ENCODE data around the gene MSMO1. TPM values are rescaled to one million over a fixed set of nuclear protein-coding genes. Genes with fewer than 3 reads are reported as not detected.

MSMO1 gene
- polyA plus RNA-seq, 1 donor from 2014 or later = 242 TPM

DNA sequence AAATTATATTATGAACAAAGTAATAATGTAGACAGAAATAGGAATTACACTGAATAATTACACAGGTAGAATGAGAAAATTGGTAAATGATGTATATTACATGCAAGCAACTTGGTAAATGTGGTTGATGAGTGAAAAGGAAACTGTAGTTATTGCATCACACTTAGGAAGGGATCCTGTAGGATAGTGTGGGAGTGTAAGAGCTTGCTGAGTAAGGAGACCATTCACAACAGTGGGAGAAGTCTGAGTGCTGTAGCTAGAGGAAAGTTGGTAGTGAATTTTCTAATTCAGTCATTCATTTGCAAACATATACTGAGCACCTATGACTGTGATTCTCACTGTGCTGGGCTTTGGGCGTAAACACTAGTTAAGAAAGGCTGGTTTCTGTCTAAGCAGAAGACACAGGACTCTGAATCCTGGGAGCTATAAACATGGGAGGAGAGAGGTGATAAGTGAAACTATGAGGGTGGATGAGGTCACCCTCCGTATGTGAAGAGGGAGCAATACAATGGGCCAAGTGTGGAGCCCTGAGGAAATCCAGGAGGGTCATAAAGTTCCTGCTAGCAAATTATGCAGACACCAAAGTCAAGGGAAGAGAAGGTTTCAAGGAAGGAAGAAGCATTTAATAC lies 37.1 kb downstream of the MSMO1 start (continued):
- TF ChIP-seq TAF1 (IDR thresholded peaks at IDR 0.05; ENCODE audit: low read depth) (no peak), SMC3 (conservative IDR thresholded peaks at IDR 0.05; ENCODE audit: poor library complexity) (no peak), EZH2 (IDR thresholded peaks at IDR 0.05; ENCODE audit: borderline replicate concordance, insufficient read depth, low read length, poor library complexity, severe bottlenecking) (no peak)

DNA sequence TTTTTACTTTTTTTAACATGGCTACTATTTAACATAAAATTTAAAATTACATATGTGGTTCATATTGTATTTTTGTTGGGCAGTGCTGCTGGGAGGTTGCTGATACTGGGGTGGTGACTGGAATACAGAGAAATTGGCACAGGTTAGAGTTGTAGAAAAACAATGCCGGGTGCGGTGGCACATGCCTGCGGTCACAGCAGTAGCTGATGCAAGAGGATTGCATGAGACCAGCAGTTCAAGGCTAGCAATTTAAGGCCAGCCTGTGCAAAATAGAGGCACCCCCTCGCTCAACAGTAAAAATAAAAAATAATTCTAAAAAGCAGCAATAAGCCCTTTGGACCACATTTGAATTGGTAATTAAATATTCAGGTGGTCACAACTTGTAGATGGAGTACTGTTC lies 39.6 kb downstream of the MSMO1 start:
- no peak overlapping the region for H3K9ac ChIP-seq (ENCODE audit: low read length)
- H3K36me3 ChIP-seq (ENCODE audit: insufficient read depth, low read length) = no peaks in the 10 kb centered on the region
- H3K9me3 ChIP-seq (ENCODE audit: low read length) = no peaks in the 10 kb centered on the region
- no peaks in the 10 kb centered on the region for H3K27me3 ChIP-seq (ENCODE audit: insufficient read depth, low read depth, low read length)
- H2AFZ ChIP-seq (ENCODE audit: low read depth, low read length) = no peak overlapping the region
- no peak overlapping the region for H3K4me3 ChIP-seq (ENCODE audit: low read length)
- H3K79me2 ChIP-seq (replicated peaks; ENCODE audit: insufficient read depth, low read length) = no peaks in the 10 kb centered on the region
- H3K27ac ChIP-seq (ENCODE audit: low read length) = no peak overlapping the region
- no peaks in the 10 kb centered on the region for H3F3A ChIP-seq (ENCODE audit: insufficient read depth, low read length, poor library complexity, severe bottlenecking)
- TF ChIP-seq EP300 (conservative IDR thresholded peaks at IDR 0.05; ENCODE audit: poor library complexity, severe bottlenecking) (no peak), EZH2 (IDR thresholded peaks at IDR 0.05; ENCODE audit: borderline replicate concordance, insufficient read depth, low read length, poor library complexity, severe bottlenecking) (no peak), MXI1 (conservative IDR thresholded peaks at IDR 0.05; ENCODE audit: poor library complexity, severe bottlenecking) (no peak), TAF1 (IDR thresholded peaks at IDR 0.05; ENCODE audit: low read depth) (no peak), POLR2AphosphoS5 (IDR thresholded peaks at IDR 0.05) (no peak), RAD21 (conservative IDR thresholded peaks at IDR 0.05) (no peak), SMC3 (conservative IDR thresholded peaks at IDR 0.05; ENCODE audit: poor library complexity) (no peak)
- TF ChIP-seq, protein P1, sequence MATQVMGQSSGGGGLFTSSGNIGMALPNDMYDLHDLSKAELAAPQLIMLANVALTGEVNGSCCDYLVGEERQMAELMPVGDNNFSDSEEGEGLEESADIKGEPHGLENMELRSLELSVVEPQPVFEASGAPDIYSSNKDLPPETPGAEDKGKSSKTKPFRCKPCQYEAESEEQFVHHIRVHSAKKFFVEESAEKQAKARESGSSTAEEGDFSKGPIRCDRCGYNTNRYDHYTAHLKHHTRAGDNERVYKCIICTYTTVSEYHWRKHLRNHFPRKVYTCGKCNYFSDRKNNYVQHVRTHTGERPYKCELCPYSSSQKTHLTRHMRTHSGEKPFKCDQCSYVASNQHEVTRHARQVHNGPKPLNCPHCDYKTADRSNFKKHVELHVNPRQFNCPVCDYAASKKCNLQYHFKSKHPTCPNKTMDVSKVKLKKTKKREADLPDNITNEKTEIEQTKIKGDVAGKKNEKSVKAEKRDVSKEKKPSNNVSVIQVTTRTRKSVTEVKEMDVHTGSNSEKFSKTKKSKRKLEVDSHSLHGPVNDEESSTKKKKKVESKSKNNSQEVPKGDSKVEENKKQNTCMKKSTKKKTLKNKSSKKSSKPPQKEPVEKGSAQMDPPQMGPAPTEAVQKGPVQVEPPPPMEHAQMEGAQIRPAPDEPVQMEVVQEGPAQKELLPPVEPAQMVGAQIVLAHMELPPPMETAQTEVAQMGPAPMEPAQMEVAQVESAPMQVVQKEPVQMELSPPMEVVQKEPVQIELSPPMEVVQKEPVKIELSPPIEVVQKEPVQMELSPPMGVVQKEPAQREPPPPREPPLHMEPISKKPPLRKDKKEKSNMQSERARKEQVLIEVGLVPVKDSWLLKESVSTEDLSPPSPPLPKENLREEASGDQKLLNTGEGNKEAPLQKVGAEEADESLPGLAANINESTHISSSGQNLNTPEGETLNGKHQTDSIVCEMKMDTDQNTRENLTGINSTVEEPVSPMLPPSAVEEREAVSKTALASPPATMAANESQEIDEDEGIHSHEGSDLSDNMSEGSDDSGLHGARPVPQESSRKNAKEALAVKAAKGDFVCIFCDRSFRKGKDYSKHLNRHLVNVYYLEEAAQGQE (IDR thresholded peaks at IDR 0.05; ENCODE audit: borderline replicate concordance) = no peak
- no peak overlapping the region for H3K4me2 ChIP-seq (ENCODE audit: low read length)
- no peaks in the 10 kb centered on the region for H3K9me2 ChIP-seq (ENCODE audit: insufficient read depth, low read length)
- no peaks in the 10 kb centered on the region for H4K20me1 ChIP-seq (ENCODE audit: insufficient read depth)

DNA sequence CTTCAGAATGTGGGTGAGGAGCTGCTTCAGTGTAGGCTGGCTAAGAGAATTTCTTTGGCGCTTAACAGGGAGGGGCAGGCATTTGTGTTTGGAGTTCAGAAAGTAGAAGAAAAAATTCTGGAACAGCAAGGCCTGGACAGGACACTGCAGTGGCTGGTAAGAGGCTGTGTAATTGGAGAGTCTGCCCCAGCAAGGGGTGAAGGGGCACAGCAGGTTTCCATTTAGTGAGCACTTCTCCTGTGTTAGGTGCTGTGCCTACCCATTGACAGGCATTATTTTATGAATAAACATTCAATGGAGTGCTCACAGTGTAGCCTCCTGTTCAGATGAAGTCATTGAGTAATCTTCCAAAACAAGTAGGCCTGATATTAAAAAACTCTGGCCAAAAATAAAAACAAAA lies 40.6 kb downstream of the MSMO1 start:
- H2AFZ ChIP-seq (ENCODE audit: low read depth, low read length) = no peak overlapping the region
- no peak overlapping the region for H3K27ac ChIP-seq (ENCODE audit: low read length)
- no peaks in the 10 kb centered on the region for H3K27me3 ChIP-seq (ENCODE audit: insufficient read depth, low read depth, low read length)
- no peaks in the 10 kb centered on the region for H3K79me2 ChIP-seq (replicated peaks; ENCODE audit: insufficient read depth, low read length)
- H3F3A ChIP-seq (ENCODE audit: insufficient read depth, low read length, poor library complexity, severe bottlenecking) = no peaks in the 10 kb centered on the region
- no peak overlapping the region for H3K9ac ChIP-seq (ENCODE audit: low read length)
- H3K36me3 ChIP-seq (ENCODE audit: insufficient read depth, low read length) = no peaks in the 10 kb centered on the region
- H3K9me3 ChIP-seq (ENCODE audit: low read length) = no peaks in the 10 kb centered on the region
- no peak overlapping the region for H3K4me3 ChIP-seq (ENCODE audit: low read length)
- H3K9me2 ChIP-seq (ENCODE audit: insufficient read depth, low read length) = no peaks in the 10 kb centered on the region
- H3K4me2 ChIP-seq (ENCODE audit: low read length) = no peak overlapping the region
- TF ChIP-seq SMC3 (conservative IDR thresholded peaks at IDR 0.05; ENCODE audit: poor library complexity) (no peak), EP300 (conservative IDR thresholded peaks at IDR 0.05; ENCODE audit: poor library complexity, severe bottlenecking) (no peak), MXI1 (conservative IDR thresholded peaks at IDR 0.05; ENCODE audit: poor library complexity, severe bottlenecking) (no peak), RAD21 (conservative IDR thresholded peaks at IDR 0.05) (no peak), POLR2AphosphoS5 (IDR thresholded peaks at IDR 0.05) (no peak), TAF1 (IDR thresholded peaks at IDR 0.05; ENCODE audit: low read depth) (no peak), EZH2 (IDR thresholded peaks at IDR 0.05; ENCODE audit: borderline replicate concordance, insufficient read depth, low read length, poor library complexity, severe bottlenecking) (no peak)
- TF ChIP-seq, protein P2, sequence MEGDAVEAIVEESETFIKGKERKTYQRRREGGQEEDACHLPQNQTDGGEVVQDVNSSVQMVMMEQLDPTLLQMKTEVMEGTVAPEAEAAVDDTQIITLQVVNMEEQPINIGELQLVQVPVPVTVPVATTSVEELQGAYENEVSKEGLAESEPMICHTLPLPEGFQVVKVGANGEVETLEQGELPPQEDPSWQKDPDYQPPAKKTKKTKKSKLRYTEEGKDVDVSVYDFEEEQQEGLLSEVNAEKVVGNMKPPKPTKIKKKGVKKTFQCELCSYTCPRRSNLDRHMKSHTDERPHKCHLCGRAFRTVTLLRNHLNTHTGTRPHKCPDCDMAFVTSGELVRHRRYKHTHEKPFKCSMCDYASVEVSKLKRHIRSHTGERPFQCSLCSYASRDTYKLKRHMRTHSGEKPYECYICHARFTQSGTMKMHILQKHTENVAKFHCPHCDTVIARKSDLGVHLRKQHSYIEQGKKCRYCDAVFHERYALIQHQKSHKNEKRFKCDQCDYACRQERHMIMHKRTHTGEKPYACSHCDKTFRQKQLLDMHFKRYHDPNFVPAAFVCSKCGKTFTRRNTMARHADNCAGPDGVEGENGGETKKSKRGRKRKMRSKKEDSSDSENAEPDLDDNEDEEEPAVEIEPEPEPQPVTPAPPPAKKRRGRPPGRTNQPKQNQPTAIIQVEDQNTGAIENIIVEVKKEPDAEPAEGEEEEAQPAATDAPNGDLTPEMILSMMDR (IDR thresholded peaks at IDR 0.05; ENCODE audit: poor library complexity, severe bottlenecking) = no peak
- TF ChIP-seq, protein P1 (IDR thresholded peaks at IDR 0.05; ENCODE audit: borderline replicate concordance) = no peak
- no peaks in the 10 kb centered on the region for H4K20me1 ChIP-seq (ENCODE audit: insufficient read depth)

Measured in neural cell (in vitro differentiated cells).